ENCODE measurements around the gene ADARB2.

DNA sequence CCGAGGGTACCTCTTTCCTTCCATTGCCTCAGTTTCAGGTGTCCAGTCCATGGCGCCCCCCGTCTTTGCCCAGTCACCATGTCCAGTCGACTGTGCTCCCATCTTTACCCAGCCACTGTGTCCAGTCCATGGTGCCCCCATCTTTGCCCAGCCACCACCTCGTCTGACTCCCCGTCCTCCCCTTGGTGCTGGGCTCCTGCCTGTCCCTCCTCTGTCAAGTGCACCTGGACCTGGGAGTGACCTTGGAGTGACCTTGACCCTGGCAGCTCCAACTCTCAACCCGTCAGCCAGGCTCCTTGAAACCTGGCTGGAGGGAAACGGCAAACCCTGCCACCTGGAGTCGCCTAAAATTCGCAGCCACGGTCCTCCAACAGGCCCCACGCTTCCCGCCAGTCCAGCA lies 180.2 kb downstream of the ADARB2 start:
- TF ChIP-seq, protein P1, sequence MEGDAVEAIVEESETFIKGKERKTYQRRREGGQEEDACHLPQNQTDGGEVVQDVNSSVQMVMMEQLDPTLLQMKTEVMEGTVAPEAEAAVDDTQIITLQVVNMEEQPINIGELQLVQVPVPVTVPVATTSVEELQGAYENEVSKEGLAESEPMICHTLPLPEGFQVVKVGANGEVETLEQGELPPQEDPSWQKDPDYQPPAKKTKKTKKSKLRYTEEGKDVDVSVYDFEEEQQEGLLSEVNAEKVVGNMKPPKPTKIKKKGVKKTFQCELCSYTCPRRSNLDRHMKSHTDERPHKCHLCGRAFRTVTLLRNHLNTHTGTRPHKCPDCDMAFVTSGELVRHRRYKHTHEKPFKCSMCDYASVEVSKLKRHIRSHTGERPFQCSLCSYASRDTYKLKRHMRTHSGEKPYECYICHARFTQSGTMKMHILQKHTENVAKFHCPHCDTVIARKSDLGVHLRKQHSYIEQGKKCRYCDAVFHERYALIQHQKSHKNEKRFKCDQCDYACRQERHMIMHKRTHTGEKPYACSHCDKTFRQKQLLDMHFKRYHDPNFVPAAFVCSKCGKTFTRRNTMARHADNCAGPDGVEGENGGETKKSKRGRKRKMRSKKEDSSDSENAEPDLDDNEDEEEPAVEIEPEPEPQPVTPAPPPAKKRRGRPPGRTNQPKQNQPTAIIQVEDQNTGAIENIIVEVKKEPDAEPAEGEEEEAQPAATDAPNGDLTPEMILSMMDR (IDR thresholded peaks at IDR 0.05; ENCODE audit: low read depth, low read length, poor library complexity, severe bottlenecking), result no peak
- TF ChIP-seq EZH2phosphoT487 (IDR thresholded peaks at IDR 0.05; ENCODE audit: borderline replicate concordance, low read length), result no peak

Measured in DOHH2 (cell line).